ENCODE measurements around the gene CBFA2T2. TPM values are rescaled to one million over a fixed set of nuclear protein-coding genes. Genes with fewer than 3 reads are reported as not detected.

The CBFA2T2 gene
- total and polyA plus RNA-seq, 10 of the 15 experiments (the other 5 are each of a cell fraction or from before 2014, with no cell fraction given) = 0.61 to 8.6 (median 5.5) TPM

GRCh38 chr20:33506576-33506975 lies 16.7 kb downstream of the CBFA2T2 start:
- no peaks in the 10 kb centered on the region for H3K36me3 ChIP-seq (ENCODE audit: control insufficient read depth in 2 of 2, insufficient read depth in 2 of 2, low read length in 1 of 2)
- RAD21 ChIA-PET (ENCODE audit: unreplicated experiment) = no interaction called here
- DNase-seq (ENCODE audit: low read depth, low spot score) (no peak), FAIRE-seq (no peak), ATAC-seq (no peak)
- SMC1A ChIA-PET (ENCODE audit: uncharacterized antibody, unreplicated experiment) = interaction anchor here (1.1 to 2.1 kb wide), 4 partner anchors 11 to 20 kb away, joined by 3 to 8 read pairs (median 4); partner anchors contain the start of gene CBFA2T2
- WGBS (ENCODE audit: insufficient coverage, insufficient replicate concordance, low lambda C conversion rate, missing lambda C conversion rate) = 97% methylated on average over 2 of the region's 2 CpGs
- CTCF ChIA-PET = interaction anchor here (0.7 to 1.3 kb wide), 2 partner anchors 23 to 26 kb away, joined by 3 to 5 read pairs; no protein-coding TSS in a partner anchor
- H3K27me3 ChIP-seq (replicated peaks in 1 of 2; ENCODE audit: control insufficient read depth in 2 of 2, insufficient read depth in 2 of 2, low read length in 1 of 2) = no peaks in the 10 kb centered on the region
- no peak overlapping the region for H3K4me3 ChIP-seq
- H3K27ac ChIP-seq (ENCODE audit: control insufficient read depth, insufficient read depth) = no peak overlapping the region
- POLR2A ChIA-PET = interaction anchor here (0.5 to 0.8 kb wide), 2 partner anchors 8 to 46 kb away, joined by 3 to 5 read pairs; no protein-coding TSS in a partner anchor
- no peaks in the 10 kb centered on the region for H4K20me1 ChIP-seq (ENCODE audit: control insufficient read depth, insufficient read depth)
- no peaks in the 10 kb centered on the region; the same call in 1 of the 2 replicates for H3K79me2 ChIP-seq (ENCODE audit: control insufficient read depth, insufficient read depth, low read length)
- no peak overlapping the region for H3K4me2 ChIP-seq (ENCODE audit: control insufficient read depth, insufficient read depth)
- TF ChIP-seq ATF7 (IDR thresholded peaks at IDR 0.05; ENCODE audit: low read depth) = no peak
- no peak for TF ChIP-seq SREBF2 (IDR thresholded peaks at IDR 0.05; ENCODE audit: low read length)
- TF ChIP-seq MAX (IDR thresholded peaks at IDR 0.05; ENCODE audit: low read depth, low read length) = no peak
- TF ChIP-seq STAT3 (IDR thresholded peaks at IDR 0.05; ENCODE audit: low read depth, low read length) = no peak
- TF ChIP-seq ZNF622 (IDR thresholded peaks at IDR 0.05) = no peak
- TF ChIP-seq NFIC (IDR thresholded peaks at IDR 0.05; ENCODE audit: low read depth, low read length) = no peak
- no peak for TF ChIP-seq ZNF274 (IDR thresholded peaks at IDR 0.05; ENCODE audit: insufficient read depth, insufficient read length)
- no peak for TF ChIP-seq ZSCAN29 (IDR thresholded peaks at IDR 0.05)
- TF ChIP-seq GABPA (IDR thresholded peaks at IDR 0.05; ENCODE audit: low read depth) = no peak
- TF ChIP-seq USF1 (IDR thresholded peaks at IDR 0.05; ENCODE audit: borderline replicate concordance, extremely low read length, insufficient read depth, low read depth, low read length) = no peak
- no peak for TF ChIP-seq PRDM15 (CRISPR knock-in tag; IDR thresholded peaks at IDR 0.05)
- H3K9ac ChIP-seq (ENCODE audit: control insufficient read depth, insufficient read depth, low read length) = no peak overlapping the region
- no TSS peak for BruUV-seq (replicated peaks)
- H3K4me1 ChIP-seq (ENCODE audit: control insufficient read depth, insufficient read depth, low read length) = peaks cover 5% of the 10 kb centered on the region; the same call in 1 of the 2 replicates
- H3K9me3 ChIP-seq (replicated peaks; ENCODE audit: control insufficient read depth, insufficient read depth, low read length) = no peaks in the 10 kb centered on the region; the same call in 2 of the 3 replicates
- in situ Hi-C loops (cut with MboI) = no loop called here
- intact Hi-C loops (cut with micrococcal nuclease; ENCODE audit: unreplicated experiment) = loop anchor here (5.0 kb wide), 1 partner anchor 636 kb away; no protein-coding TSS in a partner anchor
- H2AFZ ChIP-seq (ENCODE audit: control insufficient read depth, low read depth, low read length) = no peak overlapping the region
